PC-3 (cell line): ENCODE measurements around the gene SLC24A5.

Experiments used
- EZH2 ChIP-seq: fragments of 300-600 bp; sonication (generic); IDR thresholded peaks from one replicate; pipeline ENCODE4 v1.6.1; 2017; ENCODE audit warnings: antibody characterized with exemption, mild to moderate bottlenecking, low read length; ENCODE audit not compliant: unreplicated experiment
- EZH2phosphoT487 ChIP-seq: fragments of 300-600 bp; sonication (generic); IDR thresholded peaks from 2 replicates; pipeline ENCODE4 v1.6.1; 2018; ENCODE audit warnings: mild to moderate bottlenecking, antibody characterized with exemption, low read length, borderline replicate concordance
- TF ChIP-seq, protein P1 (sequence below): fragments of 300-600 bp; sonication (generic); conservative IDR thresholded peaks from 2 replicates; pipeline ENCODE4 v1.5.1; 2017; ENCODE audit warnings: antibody characterized with exemption, low read depth, mild to moderate bottlenecking, low read length

DNA sequence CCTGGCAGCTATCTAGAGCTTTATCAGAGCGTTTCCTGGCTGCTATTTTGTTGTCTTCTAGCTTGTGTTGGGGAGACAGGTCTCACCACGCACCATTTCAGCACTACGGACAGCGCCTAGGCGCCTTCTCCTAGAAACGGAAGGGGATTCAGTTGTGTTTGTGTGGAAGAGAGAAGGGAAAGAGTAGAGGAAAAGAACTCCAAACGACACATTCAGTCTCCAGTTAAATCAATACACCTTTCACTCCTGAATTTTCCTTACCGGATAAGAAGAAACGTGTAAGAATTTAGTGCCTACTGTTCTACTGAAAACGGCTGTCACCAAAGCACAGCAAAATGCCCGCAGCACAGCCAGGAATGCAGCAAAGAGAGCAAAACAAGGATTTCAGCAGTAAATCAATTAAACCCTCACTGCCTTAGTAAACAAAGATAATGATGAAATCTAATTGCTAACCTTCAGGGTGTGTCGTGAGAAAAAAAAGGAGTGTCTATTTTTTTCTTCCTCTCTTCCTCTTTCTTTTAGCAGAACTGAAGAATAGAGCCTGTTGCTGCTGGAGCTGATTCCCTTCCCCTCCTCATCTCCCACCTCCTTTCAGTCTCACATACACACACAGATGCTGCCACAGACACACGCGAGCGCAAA is 70.3 kb downstream of the SLC24A5 start:
- TF ChIP-seq, protein P1, sequence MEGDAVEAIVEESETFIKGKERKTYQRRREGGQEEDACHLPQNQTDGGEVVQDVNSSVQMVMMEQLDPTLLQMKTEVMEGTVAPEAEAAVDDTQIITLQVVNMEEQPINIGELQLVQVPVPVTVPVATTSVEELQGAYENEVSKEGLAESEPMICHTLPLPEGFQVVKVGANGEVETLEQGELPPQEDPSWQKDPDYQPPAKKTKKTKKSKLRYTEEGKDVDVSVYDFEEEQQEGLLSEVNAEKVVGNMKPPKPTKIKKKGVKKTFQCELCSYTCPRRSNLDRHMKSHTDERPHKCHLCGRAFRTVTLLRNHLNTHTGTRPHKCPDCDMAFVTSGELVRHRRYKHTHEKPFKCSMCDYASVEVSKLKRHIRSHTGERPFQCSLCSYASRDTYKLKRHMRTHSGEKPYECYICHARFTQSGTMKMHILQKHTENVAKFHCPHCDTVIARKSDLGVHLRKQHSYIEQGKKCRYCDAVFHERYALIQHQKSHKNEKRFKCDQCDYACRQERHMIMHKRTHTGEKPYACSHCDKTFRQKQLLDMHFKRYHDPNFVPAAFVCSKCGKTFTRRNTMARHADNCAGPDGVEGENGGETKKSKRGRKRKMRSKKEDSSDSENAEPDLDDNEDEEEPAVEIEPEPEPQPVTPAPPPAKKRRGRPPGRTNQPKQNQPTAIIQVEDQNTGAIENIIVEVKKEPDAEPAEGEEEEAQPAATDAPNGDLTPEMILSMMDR = no peak
- TF ChIP-seq EZH2 = no peak
- no peak for TF ChIP-seq EZH2phosphoT487
